Thoracic aorta (tissue), 2 donors: ENCODE measurements around the gene TMCC1. TPM values are rescaled to one million over a fixed set of nuclear protein-coding genes. Genes with fewer than 3 reads are reported as not detected.

Experiments used
- ATAC-seq: fragments of 150-250 bp; one replicate; pipeline ENCODE4 v1.8.0; 2017; ENCODE audit warnings: low read depth; ENCODE audit not compliant: insufficient number of reproducible peaks, low FRiP score
- DNase-seq: peaks from one replicate; pipeline ENCODE4 v3.0.0-alpha.2; 2020; ENCODE audit warnings: low spot score
- H3K27ac ChIP-seq, 2 donors: fragments of 200-600 bp; sonication (generic); 1 replicate in 1 of 2; 2 replicates in 1 of 2; pipeline ENCODE4 v1.5.1; 2016; ENCODE audit warnings: mild to moderate bottlenecking in 2 of 2, moderate library complexity in 2 of 2
- H3K27me3 ChIP-seq: fragments of 200-600 bp; sonication (generic); replicated peaks from 2 replicates; pipeline ENCODE4 v1.6.0; 2016; ENCODE audit warnings: mild to moderate bottlenecking; ENCODE audit not compliant: insufficient read depth
- H3K36me3 ChIP-seq: fragments of 200-600 bp; sonication (generic); one replicate; pipeline ENCODE4 v1.5.1; 2016
- H3K4me1 ChIP-seq, 2 donors: fragments of 200-600 bp; sonication (generic); 1 replicate in 1 of 2; 2 replicates in 1 of 2; pipeline versions ENCODE4 v1.5.1 to v1.6.0; 2016; ENCODE audit warnings: low read depth in 2 of 2, mild to moderate bottlenecking in 1 of 2; ENCODE audit not compliant: control insufficient read depth in 1 of 2
- H3K4me3 ChIP-seq: fragments of 200-600 bp; sonication (generic); 2 replicates; pipeline ENCODE4 v1.5.1; 2016; ENCODE audit warnings: mild to moderate bottlenecking
- H3K9me3 ChIP-seq: fragments of 200-600 bp; sonication (generic); 2 replicates; pipeline ENCODE4 v1.5.1; 2016
- total RNA-seq, 2 donors: library from RNA; depleted of rRNA; stranded (reverse); fragments of >200 nt; gene quantifications; one replicate each; pipeline versions ENCODE4 v1.1.0 to v1.2.3, GENCODE V29; 2016
- TF ChIP-seq, protein P1 (sequence below): fragments of 200-600 bp; sonication (generic); IDR thresholded peaks from one replicate; pipeline ENCODE4 v1.5.1; 2019; ENCODE audit warnings: antibody characterized with exemption

Gene TMCC1
- total RNA-seq, 2 donors from 2014 or later, result 16.9 to 17.7 TPM

DNA sequence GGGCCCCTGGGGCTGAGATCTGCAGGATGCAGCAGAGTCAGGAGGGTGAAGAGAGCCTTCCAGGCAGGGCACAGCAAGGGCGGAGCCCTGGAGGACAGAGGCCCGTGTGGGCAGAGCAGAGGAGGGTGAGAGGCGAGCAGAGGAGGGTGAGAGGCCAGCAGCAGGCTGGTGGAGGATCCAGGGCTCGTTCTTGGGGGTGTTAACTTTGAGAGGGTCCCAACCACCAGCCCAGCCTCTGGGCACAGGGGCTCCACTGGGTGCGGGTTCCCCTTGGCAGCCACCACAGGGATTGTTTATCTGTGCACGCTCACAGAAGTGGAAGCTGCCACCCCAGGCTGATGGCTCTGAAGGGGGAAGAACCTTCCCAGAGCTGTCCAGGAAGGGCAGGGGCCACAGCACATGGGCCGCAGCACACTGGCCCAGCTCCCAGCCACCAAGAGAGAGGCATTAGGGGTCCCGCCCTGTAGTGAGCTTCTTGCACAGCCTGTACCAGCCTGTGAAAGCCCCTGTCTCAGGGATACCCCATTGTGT lies 277.7 kb downstream of the TMCC1 start:
- no peak for DNase-seq
- peaks cover 37 to 40% of the 10 kb centered on the region in 2 donors for H3K4me1 ChIP-seq
- no peak for ATAC-seq

DNA sequence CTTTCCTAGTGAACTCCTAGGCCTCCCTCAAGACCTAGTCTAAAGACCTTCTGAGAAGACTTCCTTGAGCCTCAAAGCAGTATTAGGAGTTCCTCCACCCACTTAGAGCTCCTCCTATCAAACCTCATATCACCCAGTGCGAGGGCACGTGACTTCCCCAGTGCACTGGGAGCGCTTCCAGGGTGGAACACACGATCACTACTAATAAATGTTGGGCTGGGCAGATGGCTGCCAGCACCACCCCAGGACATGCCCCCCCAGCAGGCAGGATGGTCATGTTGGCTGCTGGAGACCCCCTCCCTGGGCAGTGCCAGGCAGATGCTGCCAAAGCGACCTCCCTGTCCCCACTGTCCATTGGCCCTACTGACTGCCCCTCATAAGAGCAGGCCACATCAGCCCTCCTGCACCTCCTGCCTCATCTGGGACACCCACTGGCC lies 278.6 kb downstream of the TMCC1 start:
- Histone ChIP-seq H3K36me3 (no peaks in the 10 kb centered on the region), H3K4me3 (no peak overlapping the region), H3K27ac (peak overlapping the region in 1 of 2 donors; percentile 70), H3K4me1 (peaks cover 43 to 46% of the 10 kb centered on the region in 2 donors), H3K27me3 (no peaks in the 10 kb centered on the region), H3K9me3 (no peaks in the 10 kb centered on the region)
- ATAC-seq (no peak), DNase-seq (no peak)
- TF ChIP-seq, protein P1, sequence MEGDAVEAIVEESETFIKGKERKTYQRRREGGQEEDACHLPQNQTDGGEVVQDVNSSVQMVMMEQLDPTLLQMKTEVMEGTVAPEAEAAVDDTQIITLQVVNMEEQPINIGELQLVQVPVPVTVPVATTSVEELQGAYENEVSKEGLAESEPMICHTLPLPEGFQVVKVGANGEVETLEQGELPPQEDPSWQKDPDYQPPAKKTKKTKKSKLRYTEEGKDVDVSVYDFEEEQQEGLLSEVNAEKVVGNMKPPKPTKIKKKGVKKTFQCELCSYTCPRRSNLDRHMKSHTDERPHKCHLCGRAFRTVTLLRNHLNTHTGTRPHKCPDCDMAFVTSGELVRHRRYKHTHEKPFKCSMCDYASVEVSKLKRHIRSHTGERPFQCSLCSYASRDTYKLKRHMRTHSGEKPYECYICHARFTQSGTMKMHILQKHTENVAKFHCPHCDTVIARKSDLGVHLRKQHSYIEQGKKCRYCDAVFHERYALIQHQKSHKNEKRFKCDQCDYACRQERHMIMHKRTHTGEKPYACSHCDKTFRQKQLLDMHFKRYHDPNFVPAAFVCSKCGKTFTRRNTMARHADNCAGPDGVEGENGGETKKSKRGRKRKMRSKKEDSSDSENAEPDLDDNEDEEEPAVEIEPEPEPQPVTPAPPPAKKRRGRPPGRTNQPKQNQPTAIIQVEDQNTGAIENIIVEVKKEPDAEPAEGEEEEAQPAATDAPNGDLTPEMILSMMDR, result no peak

More for the DNA sequence above, 277.7 kb downstream of the TMCC1 start:
- H3K27ac ChIP-seq, result peak overlapping the region in 1 of 2 donors; percentile 70
- no peak overlapping the region for H3K4me3 ChIP-seq
- no peaks in the 10 kb centered on the region for H3K36me3 ChIP-seq
- no peaks in the 10 kb centered on the region for H3K27me3 ChIP-seq
- H3K9me3 ChIP-seq, result no peaks in the 10 kb centered on the region
- TF ChIP-seq, protein P1, result no peak

GRCh38 chr3:129614435-129614834 lies 279.1 kb downstream of the TMCC1 start:
- H3K4me3 ChIP-seq, result no peak overlapping the region
- no peaks in the 10 kb centered on the region for H3K36me3 ChIP-seq
- DNase-seq, result no peak
- H3K4me1 ChIP-seq, result peaks cover 48 to 51% of the 10 kb centered on the region in 2 donors
- no peak for ATAC-seq
- TF ChIP-seq, protein P1, result no peak
- H3K27ac ChIP-seq, result peak overlapping the region in 1 of 2 donors; percentile 70
- no peaks in the 10 kb centered on the region for H3K9me3 ChIP-seq
- H3K27me3 ChIP-seq, result no peaks in the 10 kb centered on the region

DNA sequence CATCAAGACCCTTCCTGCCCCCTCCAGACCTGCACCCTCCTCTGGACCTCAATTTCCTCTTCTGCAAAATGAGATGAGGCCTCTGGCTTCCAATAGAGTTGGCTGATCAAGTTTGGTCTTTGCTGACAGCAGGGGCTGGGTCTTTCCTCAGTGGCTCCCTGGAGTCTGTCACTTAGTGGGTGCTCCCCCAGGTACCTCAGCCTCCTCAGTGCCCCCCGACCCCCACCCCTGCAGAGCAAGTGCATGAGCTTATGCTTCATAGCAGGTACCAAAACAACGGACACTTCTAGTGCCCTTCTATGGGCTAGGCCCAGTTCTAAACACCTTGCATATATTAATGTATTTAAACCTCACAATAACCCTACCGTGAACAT lies 280.2 kb downstream of the TMCC1 start:
- ATAC-seq (no peak), DNase-seq (no peak)
- H3K4me3 ChIP-seq, result no peak overlapping the region
- H3K36me3 ChIP-seq, result no peaks in the 10 kb centered on the region
- TF ChIP-seq, protein P1, result no peak
- peaks cover 59 to 60% of the 10 kb centered on the region in 2 donors for H3K4me1 ChIP-seq
- H3K27ac ChIP-seq, result peak overlapping the region in 1 of 2 donors; percentile 70
- H3K27me3 ChIP-seq, result no peaks in the 10 kb centered on the region
- no peaks in the 10 kb centered on the region for H3K9me3 ChIP-seq

DNA sequence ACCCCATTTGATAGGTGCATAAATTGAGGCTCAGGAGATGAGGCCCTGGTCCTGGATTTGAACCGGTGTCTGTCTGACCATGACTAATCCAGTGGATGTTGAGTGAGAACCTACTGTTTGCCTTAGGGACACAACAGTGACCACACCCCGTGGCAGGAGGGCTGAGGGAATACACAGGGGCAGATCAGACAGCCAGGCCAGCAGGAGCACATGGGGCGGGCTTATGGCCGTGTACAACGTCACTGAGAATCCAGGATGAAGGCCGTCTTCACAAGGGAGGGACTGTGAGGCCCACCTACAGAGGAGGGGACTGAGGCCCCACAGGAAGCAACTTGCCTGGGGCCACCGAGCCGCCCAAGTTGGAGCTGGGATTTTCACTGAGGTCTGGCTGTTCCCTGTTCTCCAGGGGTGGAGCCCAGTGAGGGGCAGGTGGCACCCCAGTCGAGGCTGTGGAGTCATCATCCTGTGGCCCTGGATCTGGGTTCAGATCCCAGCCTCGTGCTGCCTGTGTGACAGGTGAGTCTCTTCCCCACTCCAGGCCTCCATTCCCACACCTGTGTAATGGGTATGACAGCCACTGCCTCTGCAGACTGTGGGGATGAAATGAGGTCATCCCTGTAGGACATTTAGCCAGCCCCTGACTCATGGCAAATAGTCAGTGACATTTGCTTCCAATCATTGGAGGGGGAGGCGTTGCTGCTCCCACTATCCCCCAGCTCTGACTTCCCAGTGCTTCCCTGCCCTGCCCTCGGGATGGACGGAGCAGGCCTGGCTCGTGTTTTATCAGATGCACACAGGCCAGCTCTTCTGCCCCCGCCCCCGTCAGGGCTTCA lies 280.8 kb downstream of the TMCC1 start:
- ATAC-seq (no peak), DNase-seq (no peak)
- Histone ChIP-seq H3K36me3 (no peaks in the 10 kb centered on the region), H3K9me3 (no peaks in the 10 kb centered on the region), H3K27ac (peak overlapping the region; percentile 67 to 70), H3K4me3 (no peak overlapping the region), H3K4me1 (peaks cover 65 to 66% of the 10 kb centered on the region in 2 donors), H3K27me3 (no peaks in the 10 kb centered on the region)
- TF ChIP-seq, protein P1, result no peak
